Stimulated activated naive CD4-positive, alpha-beta T cell (primary cell): Measurements from ENCODE around the gene KLRD1.
"Not testable (repeated sequence)": the region's sequence is repeated elsewhere in the genome, so short reads cannot be mapped to it uniquely, and the experiment has no call there.

ENCODE experiments used
- DNase-seq, 6 experiments: peaks; one replicate each; lab custom pipeline; 2025; lab: John Stamatoyannopoulos, UW

The KLRD1 gene, protein sequence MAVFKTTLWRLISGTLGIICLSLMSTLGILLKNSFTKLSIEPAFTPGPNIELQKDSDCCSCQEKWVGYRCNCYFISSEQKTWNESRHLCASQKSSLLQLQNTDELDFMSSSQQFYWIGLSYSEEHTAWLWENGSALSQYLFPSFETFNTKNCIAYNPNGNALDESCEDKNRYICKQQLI

DNA sequence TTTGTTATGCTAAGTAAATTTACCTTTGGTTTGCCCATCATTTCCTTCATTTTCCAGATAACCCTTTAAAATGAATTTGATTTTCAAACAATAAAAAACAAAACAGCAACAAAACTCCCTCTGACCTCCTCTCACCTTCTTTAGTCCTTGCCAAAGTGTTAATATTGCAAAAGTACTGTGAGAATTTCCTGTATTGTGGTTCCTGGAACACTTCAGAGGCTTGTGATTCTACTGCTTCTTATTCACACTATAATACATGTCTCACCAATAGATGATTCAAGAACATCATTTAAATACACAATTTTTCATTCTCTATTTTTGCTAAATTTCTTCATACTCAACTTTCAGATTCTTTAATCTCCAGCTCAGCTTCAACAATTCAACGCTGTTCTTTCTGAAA, at the start of gene KLRD1:
KLRD1 (plus strand) TSS at position 241 of the 400 bp plus-strand sequence. CDS start 208 bp downstream, outside the sequence.
- DNase-seq, result no peak

DNA sequence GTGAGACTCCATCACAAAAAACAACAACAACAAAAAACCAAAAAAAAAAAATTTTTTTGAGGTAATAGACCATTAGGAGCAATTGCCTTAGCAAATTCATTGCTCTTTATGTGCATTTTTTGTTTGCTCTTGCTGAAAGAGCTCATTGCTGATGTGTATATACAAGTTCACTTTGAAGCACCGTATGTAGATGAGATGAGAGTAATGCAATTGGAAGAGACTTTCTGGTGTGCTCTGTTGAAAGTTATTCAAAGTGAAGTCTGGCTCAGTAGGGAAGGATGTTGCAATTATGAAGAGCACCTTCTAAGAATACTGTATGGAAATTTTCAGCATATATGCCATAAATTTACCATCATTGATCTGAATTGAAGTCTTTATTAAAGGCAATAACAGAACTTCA, 46.7 kb upstream of the KLRD1 start:
- no peak for DNase-seq

DNA sequence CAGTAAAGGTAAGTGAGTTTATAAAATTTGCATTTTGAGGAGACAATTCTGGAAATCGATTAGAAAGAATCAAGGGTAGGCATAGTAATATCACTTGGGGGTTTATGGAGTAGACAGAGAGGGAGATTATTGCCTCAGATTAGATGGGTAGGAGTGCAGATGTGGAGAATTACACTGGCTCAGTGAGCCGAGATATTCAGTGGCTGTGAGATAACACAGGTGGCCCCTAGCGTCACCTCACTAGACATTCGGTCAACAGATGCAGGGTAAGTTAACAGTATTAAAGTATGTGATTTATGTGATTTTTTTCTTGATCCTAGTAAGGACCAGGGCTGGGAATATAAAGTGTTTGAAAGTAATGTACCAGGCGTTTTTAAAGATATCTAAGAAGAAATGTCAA, 39.6 kb upstream of the KLRD1 start:
- no peak for DNase-seq

DNA sequence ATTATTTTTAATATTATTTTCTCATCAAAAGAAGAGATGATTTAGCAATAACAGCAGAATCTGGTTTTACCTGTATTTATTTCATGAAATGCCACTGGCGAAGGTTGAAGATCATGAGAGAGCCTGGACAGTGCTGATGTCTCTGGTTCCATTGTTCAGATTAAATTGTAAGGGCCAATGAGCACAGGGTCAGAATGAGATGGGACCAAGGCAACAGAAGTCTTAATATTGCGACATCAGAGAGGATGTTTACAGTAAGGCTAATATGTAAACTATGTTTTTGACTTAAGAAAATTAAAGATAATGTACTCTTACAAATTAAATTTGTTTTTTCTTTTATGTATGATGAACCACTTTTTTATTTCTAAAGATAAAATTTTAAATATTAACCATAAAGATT, 35.2 kb upstream of the KLRD1 start:
- DNase-seq, result no peak

DNA sequence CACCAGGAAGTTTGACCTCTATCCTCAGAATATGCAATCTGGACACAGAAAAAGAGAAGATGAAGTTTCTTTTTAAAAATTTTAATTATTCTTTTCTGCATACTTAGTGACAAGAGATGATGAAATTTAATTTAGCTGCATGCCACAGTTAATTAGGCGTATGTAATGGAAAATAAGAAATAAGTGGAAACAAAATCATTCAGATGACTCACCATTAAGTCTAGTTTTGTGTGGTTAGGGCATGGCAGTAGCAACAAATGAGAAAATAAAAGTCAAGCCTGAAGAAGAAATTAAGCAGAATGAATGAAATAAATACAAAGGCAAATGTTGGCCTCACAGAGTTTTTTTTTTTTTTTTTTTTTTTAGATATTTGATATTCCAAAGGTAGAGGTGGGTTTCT, 30.9 kb upstream of the KLRD1 start:
- DNase-seq, result no peak

- DNase-seq, result no peak
Measured at GRCh38 chr12:10278104-10278503, 29.6 kb upstream of the KLRD1 start.

DNA sequence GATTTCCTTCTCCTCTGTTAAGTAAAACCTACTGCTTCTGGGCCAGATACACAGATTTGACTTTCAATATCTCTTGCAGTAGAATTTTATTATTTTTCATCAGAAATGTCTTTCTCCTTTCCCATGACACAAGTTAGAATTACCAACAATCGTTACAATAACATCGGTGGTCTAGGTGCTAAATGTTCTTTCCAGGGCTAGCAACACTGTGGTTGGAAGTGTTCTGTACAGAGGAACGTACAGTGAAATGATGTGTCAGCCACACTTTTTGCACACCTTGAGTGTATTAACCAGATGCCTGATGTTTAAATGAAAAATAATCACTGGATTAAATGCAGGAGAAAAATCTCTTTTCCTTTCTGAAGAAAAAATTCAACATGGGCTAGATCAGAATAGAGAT, 27.7 kb upstream of the KLRD1 start:
- no peak for DNase-seq

DNA sequence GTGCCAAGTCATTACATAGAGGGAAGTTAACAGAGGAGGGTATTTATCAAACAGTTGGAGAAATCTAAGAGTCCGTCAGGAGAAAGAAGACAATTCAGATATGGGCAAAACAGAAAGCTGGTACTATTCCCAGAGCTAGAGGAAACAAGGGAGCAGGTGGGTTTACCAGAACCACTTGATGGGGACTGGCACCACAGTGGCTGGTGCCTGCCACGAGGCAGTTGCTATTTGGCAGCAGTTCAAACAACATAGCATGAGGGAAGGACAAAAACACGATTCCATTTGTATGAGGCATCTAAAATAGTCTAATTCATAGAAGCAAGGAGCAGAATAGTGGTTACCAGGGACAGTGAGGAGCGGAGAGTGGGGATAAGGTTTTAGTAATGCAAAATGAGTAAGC, 24.6 kb upstream of the KLRD1 start:
- DNase-seq, result no peak

GRCh38 chr12:10285919-10286318, 21.8 kb upstream of the KLRD1 start:
- DNase-seq, result no peak

DNA sequence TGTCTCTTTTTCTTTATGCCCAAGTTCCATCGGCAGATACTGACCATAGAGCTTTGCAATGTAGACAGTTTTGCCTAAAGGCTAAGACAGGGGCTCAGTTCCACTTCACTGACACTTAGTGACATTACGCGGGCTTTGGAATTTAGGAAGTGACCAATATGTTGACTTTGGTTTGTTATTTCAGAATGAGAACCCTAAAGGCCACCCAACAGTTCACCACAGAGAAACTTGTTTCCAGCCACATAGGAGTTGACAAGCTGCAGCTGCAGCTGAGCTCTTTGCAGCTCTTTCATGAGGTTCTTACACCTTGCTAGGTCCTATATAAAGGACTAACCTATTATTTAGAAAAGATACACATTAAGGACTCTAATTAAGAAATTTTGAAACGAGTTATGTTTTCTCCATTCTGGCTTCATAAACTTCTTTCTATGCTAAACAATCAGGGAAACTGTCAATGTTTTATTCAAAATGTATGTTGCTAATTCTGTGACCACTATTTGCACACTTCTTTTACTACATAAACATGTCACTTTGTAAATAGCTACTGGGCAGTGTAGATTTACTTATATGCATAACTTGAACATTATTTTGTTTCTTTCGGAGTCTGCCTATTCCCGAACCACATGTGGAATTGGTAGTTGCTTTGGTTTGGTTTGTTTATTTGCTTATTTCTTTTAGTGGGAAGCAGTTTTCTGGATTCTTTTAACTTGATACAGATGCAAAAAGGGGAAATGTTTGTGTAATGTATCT, 18.5 kb upstream of the KLRD1 start:
- no peak for DNase-seq

DNA sequence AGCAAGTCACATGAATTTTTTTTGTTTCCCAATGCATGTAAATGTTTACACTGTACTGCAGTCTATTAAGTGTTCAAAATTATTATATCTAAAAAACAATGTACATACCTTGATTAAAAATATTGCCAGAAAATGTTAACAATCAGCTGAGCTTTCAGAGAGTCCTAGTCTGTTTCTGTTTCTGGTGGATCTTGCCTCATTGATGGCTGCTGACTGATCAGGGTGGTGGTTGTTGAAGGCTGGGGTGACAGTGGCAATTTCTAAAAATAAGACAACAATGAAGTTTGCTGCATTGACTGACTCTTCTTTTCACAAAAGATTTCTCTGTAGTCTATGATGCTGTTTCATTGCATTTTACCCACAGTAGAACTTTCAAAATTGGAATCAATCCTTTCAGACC, 16.6 kb upstream of the KLRD1 start:
- DNase-seq, result no peak

DNA sequence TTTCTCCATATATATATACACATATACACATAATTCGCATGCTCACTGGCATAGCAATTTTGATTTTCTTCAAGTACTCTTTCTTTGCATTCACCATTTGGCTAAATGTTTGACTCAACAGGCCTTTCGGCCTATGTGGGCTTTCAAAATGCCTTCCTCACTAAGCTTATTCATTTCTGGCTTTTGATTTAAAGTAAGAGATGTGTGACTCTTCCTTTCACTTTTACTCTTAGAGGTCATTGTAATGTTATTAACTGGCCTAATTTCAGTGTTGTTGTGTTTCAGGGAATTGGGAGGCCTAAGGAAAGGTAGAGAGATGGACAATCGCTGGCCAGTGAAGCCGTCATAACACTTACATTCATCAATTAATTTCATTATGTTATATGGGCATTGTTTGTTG, 14.5 kb upstream of the KLRD1 start:
- DNase-seq, result no peak

DNA sequence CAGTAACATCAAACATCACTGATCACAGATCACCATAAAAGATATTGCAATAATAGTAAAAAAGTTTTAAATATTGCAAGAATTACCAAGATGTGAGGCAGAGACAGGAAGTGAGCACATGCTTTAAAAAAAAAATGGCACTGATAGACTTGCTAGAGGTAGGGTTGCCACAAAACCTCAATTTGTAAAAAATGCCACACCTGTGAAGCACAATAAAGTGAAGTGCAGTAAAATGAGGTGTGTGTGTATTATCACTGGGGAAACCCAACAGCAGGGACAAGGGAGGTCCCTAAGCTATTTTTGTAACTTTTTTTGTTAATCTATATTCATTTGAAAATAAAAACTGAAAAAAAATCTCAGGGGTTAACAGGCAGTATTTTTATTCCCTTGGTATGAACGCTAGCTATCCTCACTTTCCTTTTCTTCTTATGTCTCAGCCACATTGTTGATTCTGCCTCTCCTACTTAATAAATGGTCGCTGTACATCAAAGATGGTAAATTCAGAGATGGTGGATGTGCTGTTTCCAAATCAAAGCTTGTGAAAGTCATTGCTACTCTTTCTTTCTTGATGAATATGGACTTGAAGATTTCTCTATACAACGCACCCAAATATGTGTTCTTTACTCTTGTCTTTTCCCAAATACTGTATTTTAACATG, 14.0 kb upstream of the KLRD1 start:
- peak in 3 of 6 experiments; percentile 15 to 48 (median 36) for DNase-seq

DNA sequence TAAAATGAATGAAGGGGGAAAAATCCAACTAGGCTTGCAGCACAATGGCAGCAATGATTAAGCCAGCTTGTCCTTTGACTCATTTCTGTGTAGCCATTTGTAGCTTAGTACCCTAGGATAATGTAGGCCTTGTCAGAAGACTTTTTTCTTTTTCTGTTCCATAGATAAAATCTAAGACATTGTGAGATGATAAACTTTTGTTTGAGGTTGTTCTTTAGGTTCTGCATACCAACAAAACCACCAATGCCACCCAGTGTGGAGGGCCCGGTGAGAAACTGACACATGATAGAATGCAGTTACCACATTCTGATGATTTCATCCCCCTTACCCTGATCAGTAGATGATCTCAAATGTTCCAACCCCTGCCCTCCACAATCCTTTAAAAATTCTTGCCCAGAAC, 6.6 kb upstream of the KLRD1 start:
- DNase-seq, result no peak

- DNase-seq, result no peak
Measured at GRCh38 chr12:10304161-10304574, 3.5 kb upstream of the KLRD1 start.

GRCh38 chr12:10305411-10305810, 2.3 kb upstream of the KLRD1 start:
- DNase-seq, result no peak

- DNase-seq, result no peak
Measured at GRCh38 chr12:10310926-10311720, 3.5 kb downstream of the KLRD1 start.

- DNase-seq, result no peak
Measured at GRCh38 chr12:10319388-10319787, 11.7 kb downstream of the KLRD1 start.

- DNase-seq, result no peak
Measured at GRCh38 chr12:10320643-10321042, 13.0 kb downstream of the KLRD1 start.

DNA sequence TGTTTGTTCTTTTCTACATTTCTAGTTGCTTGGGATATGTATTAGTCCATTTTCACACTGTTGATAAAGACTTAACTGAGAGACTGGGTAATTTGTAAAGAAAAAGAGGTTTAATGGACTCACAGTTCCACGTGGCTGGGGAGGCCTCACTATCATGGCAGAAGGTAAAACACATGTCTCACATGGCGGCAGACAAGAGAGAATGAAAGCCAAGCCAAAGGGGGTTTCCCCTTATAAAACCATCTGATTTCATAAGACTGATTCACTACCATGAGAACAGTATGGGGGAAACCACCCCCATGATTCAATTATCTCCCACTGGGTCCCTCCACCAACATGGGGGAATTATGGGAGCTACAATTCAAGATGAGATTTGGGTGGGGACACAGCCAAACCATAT, 21.0 kb downstream of the KLRD1 start:
- DNase-seq, result not testable (repeated sequence)

GRCh38 chr12:10331642-10332239, 24.1 kb downstream of the KLRD1 start:
- peak in 2 of 6 experiments; percentile 30 to 32 for DNase-seq

DNA sequence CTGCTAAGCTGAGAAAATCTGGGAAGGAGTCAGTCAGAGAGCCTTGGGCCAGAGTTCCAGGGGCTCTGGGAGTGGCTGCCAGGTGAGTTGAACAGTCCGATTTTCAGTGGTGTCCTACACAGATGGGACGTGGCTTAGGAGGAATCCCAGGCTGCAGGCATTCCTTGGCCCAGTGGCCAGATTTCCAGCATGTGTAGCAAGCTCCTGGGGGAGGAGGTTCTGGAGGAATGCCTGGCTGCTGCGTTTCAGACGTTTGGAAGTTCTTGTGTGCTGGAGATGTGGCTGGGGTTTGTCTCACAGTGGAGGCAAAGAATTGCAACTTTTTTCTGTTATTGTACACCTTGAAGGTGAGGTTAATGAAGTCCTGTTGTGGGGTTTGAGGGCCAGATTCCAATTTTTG, 28.5 kb downstream of the KLRD1 start:
- DNase-seq, result not testable (repeated sequence)
